GM12865 (cell line): ENCODE measurements around the gene KIF26B.

Source experiments
- DNase-seq: peaks from one replicate; pipeline ENCODE4 v3.0.0; 2010; ENCODE audit warnings: low read depth
- H3K4me3 ChIP-seq: 2 replicates; pipeline ENCODE4 v1.5.1; 2011; ENCODE audit warnings: mild to moderate bottlenecking, low read depth, low read length, control low read depth
- CTCF ChIP-seq: IDR thresholded peaks from 2 replicates; pipeline ENCODE4 v1.5.1; 2011; ENCODE audit warnings: low read length, control low read depth, low read depth, inconsistent platforms; ENCODE audit not compliant: insufficient read depth; ENCODE audit errors: missing control alignments

Gene KIF26B

GRCh38 chr1:245614476-245614875 lies 459.7 kb downstream of the KIF26B start:
- DNase-seq = no peak
- no peak overlapping the region for H3K4me3 ChIP-seq
- no peak for TF ChIP-seq CTCF

DNA sequence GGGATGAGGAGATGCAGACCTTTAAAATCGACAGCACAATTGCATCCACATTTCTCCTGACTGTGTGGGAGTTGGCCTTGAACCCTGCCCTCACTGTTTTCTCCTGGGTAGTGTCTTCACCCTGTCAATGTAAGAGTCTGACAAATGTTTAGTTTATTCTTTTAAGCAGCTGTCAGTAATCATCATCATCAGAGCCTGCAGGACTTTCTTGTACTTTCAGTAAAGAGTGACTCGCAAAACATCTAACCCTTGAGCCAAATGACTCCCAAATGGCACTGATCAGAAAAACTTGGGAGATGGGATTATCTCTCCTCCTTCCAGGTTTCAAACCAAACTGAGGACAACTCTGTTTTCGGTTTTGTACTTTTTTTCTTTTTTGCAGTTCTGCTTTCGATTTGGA lies 460.2 kb downstream of the KIF26B start:
- no peak for DNase-seq
- H3K4me3 ChIP-seq = no peak overlapping the region
- no peak for TF ChIP-seq CTCF

- H3K4me3 ChIP-seq = no peak overlapping the region
- no peak for TF ChIP-seq CTCF
- no peak for DNase-seq
Measured at GRCh38 chr1:245621589-245621988, 466.8 kb downstream of the KIF26B start.

DNA sequence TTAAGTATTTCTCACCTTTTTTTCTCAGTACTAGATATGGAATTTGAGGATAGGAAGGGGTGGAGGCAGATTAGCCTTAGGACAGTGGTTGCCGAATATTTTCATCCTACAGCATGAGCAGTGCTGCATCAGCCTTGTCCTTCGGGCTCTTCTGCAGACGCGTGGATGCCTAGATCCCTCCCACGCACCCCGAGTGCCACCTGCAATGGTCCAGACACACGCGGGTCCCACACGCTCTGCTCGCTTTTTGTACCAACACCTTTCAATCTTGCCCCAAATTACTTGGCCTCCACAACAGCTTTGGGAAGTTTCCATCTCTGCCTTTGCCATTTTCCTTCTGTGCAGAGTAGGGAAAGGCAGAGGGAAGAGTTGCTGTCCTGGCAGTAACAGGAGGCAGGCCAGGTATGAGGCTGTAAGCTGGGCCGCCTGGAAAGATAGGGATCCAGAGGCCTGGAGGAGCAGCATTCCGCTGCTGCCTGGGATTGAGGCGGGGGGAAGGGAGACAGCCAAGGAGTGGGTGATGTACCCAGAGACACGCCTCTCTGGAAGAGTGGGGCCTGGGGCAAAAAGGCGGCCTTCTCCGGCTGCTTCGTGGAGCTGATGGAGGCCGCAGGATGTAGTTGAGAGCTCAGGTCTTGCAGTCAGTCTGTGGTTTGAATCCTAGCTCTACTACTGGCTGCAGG lies 467.7 kb downstream of the KIF26B start:
- DNase-seq = no peak
- TF ChIP-seq CTCF = no peak

GRCh38 chr1:245641384-245641783 lies 486.6 kb downstream of the KIF26B start:
- no peak for TF ChIP-seq CTCF
- no peak for DNase-seq
- no peak overlapping the region for H3K4me3 ChIP-seq

More for the DNA sequence above, 467.7 kb downstream of the KIF26B start:
- H3K4me3 ChIP-seq = no peak overlapping the region

DNA sequence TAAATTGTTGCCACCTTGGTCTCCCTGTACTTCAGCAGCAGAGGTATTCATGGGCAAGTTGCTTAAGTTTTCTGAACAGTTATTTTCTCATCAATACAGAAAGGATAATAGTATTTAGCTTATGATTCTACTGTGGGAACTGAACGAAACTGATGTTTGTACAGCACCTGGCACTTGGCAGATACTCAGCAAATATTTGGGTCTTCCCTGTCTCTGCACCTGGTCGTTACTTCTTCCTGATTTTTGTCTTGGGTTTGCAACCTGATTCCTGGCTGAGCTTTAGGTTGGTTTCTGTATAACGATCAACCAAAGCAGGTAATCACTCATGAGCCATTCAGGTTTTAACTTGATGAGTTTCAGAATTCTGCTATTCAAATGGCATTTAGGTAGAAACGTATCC lies 490.6 kb downstream of the KIF26B start:
- peak; percentile 35 for DNase-seq
- TF ChIP-seq CTCF = no peak
- H3K4me3 ChIP-seq = peak overlapping the region; percentile 17

GRCh38 chr1:245645894-245646293 lies 491.1 kb downstream of the KIF26B start:
- peak; percentile 78 for DNase-seq
- H3K4me3 ChIP-seq = peak overlapping the region; percentile 17
- TF ChIP-seq CTCF = no peak
